HG03159 (cell line): ENCODE results near the gene BCDIN3D.
"Not testable (repeated sequence)": the region's sequence is repeated elsewhere in the genome, so short reads cannot be mapped to it uniquely, and the experiment has no call there.

Source experiments
- ATAC-seq: cut with Tn5 transposase; IDR thresholded peaks from one replicate; pipeline ENCODE4 v1.9.1; 2021; ENCODE audit warnings: mild to moderate bottlenecking, moderate library complexity; ENCODE audit not compliant: unreplicated experiment

The BCDIN3D gene

GRCh38 chr12:49877066-49877465 is 34.2 kb upstream of the BCDIN3D start:
- ATAC-seq = no peak

- ATAC-seq = no peak
Observed at GRCh38 chr12:49876070-49876469, 33.2 kb upstream of the BCDIN3D start.

- no peak for ATAC-seq
Observed at GRCh38 chr12:49875115-49875720, 32.3 kb upstream of the BCDIN3D start.

GRCh38 chr12:49874142-49874897 is 31.4 kb upstream of the BCDIN3D start:
- ATAC-seq = no peak

GRCh38 chr12:49873361-49873934 is 30.5 kb upstream of the BCDIN3D start:
- no peak for ATAC-seq

- ATAC-seq = no peak
Observed at GRCh38 chr12:49872781-49873181, 29.9 kb upstream of the BCDIN3D start.

GRCh38 chr12:49872381-49872780 is 29.5 kb upstream of the BCDIN3D start:
- ATAC-seq = no peak

GRCh38 chr12:49871811-49872251 is 28.9 kb upstream of the BCDIN3D start:
- ATAC-seq = not testable (repeated sequence)

- no peak for ATAC-seq
Observed at GRCh38 chr12:49871263-49871561, 28.3 kb upstream of the BCDIN3D start.

GRCh38 chr12:49870501-49871262 is 27.8 kb upstream of the BCDIN3D start:
- ATAC-seq = no peak

- no peak for ATAC-seq
Observed at GRCh38 chr12:49869816-49870500, 27.1 kb upstream of the BCDIN3D start.

GRCh38 chr12:49868952-49869815 is 26.3 kb upstream of the BCDIN3D start:
- ATAC-seq = no peak

GRCh38 chr12:49868449-49868848 is 25.5 kb upstream of the BCDIN3D start:
- ATAC-seq = no peak

GRCh38 chr12:49867570-49868341 is 24.9 kb upstream of the BCDIN3D start:
- ATAC-seq = no peak

- ATAC-seq = no peak
Observed at GRCh38 chr12:49866859-49867569, 24.1 kb upstream of the BCDIN3D start.

GRCh38 chr12:49865782-49866135 is 22.9 kb upstream of the BCDIN3D start:
- ATAC-seq = no peak

- ATAC-seq = no peak
Observed at GRCh38 chr12:49865109-49865781, 22.3 kb upstream of the BCDIN3D start.

- ATAC-seq = no peak
Observed at GRCh38 chr12:49864798-49865090, 21.8 kb upstream of the BCDIN3D start.
